GM19023 (cell line): Measurements from ENCODE around the gene RALBP1.

ENCODE experiments used
- ATAC-seq: cut with Tn5 transposase; IDR thresholded peaks from one replicate; pipeline ENCODE4 v1.9.1; 2021; ENCODE audit warnings: mild to moderate bottlenecking, moderate library complexity; ENCODE audit not compliant: unreplicated experiment

The RALBP1 gene

DNA sequence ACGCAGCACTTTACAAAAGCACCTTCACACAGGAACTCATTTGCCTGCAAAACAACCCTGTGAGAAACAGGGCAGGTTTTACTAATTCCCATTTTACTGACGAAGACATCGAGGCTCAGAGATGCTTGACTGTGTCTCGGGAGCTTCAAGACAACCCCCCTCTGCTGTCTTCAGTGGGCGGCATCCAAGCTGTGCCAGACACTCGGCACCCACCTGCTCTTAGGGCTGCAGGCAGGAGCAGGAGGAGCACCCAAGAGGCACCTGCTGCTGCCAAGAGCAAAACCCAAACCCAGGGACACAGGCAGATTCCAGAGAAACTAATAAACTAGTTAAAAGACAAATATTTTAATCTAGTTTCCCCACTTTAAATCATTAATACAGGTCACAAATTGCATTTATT lies 71.2 kb downstream of the RALBP1 start:
- no peak for ATAC-seq

DNA sequence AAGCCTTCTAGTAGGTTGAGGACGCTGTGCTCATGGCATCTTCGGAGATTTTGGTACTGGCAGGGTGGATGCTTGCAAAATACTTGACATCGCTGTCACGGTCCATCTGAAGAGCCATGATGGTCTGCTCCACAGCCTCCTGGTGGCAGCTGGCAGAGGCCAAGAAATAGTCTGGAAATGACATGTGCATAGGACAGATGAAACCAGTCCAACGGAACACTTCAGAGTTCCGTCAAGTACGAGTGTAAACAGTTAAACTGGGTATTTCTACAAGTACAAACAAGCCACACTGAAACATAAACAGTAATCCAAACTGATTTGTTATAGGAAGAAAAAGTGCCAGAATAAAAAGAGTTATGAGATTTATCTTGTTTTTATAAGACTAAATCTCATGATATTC lies 72.5 kb downstream of the RALBP1 start:
- no peak for ATAC-seq

DNA sequence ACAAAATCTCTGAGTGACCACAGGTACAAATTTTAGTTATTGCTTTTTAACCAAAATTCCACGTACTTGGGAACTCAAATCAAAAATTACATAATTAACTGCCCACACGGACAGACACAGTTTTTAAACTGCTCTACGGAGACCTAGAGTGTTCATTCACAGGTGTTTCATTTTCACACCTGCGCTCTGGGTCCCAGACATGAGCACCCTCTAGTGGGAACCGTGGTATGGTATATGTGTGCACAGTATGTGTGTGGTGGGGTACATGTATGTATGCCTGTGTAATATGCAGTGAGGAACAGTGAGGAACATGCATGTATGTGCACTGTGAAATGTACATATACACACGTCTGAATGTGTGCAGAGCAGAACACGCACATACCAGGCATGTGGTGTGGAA lies 74.1 kb downstream of the RALBP1 start:
- ATAC-seq: no peak

DNA sequence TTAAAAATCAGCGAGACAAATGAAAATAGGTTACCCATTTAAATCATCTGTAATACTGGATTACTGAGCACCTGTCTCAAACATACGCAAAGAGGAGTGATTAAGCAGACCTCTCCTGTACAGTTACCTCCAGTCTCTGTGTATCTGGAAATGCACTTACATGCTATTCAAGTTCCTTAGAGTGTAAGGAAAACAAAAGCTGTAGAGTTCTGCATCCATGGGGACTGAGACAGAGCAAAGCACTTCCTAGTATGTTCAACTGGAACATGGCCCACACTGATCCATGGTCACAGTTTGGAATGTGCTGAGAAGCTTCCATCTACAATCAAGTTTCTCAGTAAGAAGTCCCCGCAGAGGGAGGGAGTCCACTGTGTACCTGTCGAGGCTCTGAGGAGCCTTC lies 75.1 kb downstream of the RALBP1 start:
- no peak for ATAC-seq

DNA sequence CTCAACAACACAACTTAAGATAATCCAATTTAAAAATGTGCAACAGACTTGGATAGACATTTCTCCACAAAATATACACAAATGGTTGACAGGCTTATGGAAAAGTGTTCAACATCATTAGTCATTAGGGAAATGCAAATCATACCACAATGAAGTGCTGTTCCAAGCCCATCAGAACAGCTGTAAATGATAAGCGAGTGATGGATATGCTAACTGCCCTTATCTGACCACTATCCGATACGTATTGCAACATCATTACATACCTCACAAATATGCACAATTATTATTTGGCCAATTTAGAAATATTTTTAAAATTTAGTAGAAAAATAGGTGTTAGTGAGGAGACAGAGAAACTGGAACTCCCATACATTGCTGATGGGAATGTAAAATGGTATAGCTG lies 76.9 kb downstream of the RALBP1 start:
- no peak for ATAC-seq

DNA sequence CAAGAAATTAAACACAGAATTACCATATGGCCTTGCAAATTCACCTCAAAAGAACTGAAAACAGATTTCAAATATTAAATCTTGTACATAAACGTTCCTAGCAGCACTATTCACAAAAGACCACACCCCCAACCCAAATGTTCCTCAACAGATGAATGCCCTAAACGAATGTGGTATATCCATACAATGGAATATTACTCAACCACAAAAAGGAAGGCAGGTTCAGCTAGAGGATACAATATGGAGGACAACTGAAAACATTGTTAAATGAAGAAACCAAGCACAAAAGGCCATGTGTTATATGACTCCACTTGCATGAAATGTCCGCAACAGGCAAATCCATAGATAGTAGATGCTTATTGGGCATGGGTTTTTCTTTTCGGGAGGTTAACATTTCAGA lies 77.3 kb downstream of the RALBP1 start:
- no peak for ATAC-seq

DNA sequence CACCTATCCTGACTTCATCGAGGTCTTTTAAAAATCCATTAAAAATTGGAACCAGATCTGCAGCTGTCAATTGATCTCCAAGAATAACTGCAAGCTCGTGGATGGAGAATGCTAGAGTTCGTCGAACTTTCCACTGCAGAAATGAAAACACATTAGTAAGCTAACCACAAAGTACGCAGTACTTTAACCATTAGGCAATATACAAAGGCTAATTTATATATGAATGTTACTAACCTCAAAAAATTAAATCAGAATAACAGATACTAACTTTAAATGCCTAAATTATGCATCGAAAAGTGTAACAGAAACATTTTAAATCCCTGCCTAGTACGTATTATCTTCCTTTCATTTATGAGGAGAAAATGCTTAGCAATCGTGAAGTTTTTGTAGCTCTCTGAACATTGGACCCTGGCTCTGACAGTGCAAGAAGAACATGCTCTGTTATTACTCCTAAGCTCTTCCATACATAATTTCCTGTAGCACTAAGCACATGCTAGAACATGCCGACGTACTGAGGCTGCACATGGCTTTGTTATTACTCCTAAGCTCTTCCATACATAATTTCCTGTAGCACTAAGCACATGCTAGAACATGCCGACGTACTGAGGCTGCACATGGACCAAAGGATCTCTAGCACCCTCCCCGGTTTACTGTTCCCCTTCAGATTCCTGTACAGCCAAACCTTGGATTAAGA lies 82.1 kb downstream of the RALBP1 start:
- no peak for ATAC-seq

DNA sequence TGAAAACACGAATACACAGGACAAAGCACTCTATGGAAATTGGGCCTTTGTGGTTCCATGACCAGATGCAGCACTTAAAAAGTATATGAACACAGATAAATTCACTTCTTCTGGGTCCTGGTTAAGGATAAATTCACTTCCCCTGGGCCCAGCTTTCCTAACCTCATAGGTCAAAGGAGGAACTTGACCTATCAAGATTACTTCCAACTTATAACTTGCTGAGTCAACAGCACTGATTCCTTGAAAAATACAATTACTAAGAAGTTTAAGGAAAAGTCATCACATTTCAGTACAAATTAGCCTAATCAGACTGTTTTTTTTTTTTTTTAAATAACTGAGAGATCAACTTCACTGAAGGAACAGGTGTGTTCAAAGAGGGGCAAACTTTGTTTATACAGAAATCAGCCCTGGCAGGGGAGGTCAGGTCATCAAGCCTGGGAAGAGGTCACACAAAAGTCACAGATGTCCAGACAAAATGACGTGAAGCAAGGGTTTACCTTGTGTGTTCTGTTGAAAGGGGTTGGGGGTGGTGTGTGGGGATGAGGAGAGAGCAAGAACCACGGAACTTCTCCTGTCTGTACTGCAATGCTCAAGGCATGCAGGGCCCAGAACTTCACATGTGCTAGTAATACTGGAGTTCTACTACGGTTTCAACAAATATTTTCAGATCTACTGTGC lies 83.2 kb downstream of the RALBP1 start:
- no peak for ATAC-seq

DNA sequence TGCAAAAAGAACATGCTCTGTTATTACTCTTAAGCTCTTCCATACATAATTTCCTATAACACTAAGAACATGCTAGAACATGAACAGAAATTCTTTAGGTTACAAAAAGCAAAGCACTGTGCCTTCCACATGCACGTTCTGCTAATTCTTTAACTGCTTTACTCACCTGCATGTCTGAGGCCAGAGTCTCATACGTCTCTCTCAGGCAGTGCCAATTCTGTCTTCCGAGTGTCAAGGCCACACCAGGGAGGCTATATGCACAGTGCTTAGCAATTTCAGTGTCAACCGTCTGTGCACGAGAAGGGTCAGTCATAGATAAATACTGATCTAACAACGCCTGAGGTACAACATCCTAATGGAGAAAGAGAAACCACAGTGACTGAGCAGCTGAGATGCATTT lies 83.9 kb downstream of the RALBP1 start:
- no peak for ATAC-seq

DNA sequence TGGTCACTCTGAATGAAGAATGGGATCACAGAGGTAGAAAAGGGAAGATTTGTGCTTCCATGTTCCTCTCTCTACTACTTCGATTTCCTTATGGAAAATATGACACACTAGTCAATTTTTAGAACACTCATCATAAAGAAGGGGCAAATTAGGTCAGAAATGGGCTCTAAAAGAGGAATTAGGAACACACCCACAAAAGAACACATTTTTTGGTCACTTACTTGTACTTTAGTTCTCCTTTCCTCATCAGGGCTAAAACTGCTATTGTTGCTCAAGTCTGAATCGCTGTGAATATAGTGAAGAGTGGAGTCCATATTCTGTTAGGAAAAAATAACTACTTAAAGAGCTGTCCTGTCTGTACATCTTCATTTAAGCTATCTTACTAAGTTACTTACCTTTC lies 86.4 kb downstream of the RALBP1 start:
- no peak for ATAC-seq

DNA sequence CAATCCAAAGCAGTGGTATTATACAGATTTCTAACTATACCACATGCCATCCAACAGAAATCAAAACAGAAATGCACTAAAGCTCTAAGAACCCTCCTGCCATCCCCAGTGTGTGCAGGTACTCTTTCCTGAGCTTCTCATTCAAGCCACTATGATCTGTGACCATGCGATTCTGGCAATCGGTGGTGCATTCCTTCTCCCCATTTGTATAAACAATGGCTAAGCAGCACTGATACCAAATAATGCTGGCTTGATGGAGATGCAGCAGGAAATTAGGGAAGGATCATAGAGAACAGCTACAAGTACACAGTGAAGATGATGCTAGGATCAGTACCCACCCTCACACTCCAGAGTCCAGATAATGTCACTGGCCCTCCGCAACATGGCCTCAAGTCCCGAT lies 87.3 kb downstream of the RALBP1 start:
- no peak for ATAC-seq

DNA sequence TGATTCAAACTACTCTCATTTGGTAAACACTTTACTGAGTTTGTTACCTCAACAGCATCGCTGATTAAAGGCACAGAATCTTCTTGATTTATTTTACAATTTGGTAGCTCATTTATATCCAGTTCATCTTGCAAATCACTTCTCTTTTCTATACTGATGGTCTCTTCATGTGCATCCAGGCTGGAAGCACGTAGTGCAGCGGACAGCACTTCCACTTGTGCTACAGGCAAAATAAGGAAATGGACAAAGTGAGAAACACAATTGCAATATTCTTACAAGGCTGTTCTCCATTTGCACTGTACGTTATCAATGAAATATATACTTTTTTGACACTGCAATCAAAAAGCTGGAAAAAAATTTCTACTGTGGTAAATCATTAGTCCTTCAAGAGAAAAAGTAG lies 88.0 kb downstream of the RALBP1 start:
- ATAC-seq: no peak

DNA sequence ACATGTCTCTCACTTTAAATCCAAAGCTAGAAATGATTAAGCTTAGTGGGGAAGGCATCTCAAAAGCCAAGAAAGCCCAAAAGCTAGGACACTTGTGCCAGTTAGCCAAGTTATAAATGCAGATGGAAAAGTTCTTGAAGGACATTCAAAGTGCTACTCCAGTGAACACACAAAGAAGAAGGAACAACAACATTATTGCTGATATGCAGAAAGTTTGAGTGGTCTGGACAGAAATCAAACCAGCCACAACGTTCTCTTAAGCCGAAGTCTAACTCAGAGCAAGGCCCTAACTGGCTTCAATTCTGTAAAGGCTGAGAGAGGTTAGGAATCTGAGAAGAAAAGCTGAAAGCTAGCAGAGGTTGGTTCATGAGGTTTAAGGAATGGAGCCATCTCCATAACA lies 90.1 kb downstream of the RALBP1 start:
- no peak for ATAC-seq

DNA sequence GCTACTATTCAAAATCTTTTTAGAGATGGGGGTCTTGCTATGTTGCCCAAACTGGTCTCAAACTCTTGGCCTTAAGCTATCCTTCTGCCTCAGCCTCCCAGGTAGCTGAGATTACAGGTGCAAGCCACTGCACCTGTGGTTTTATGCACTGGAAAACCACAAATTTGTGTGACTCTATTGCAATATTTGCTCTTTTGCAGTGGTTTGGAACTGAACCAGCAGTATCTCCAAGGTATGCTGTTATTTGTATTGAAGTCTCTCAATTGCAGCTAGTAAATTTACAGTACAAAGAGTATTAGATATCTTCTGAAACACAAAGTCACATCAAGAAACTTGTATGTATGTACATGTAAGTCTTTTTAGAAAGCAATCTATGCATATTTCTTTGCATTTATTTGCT lies 92.9 kb downstream of the RALBP1 start:
- ATAC-seq: no peak

DNA sequence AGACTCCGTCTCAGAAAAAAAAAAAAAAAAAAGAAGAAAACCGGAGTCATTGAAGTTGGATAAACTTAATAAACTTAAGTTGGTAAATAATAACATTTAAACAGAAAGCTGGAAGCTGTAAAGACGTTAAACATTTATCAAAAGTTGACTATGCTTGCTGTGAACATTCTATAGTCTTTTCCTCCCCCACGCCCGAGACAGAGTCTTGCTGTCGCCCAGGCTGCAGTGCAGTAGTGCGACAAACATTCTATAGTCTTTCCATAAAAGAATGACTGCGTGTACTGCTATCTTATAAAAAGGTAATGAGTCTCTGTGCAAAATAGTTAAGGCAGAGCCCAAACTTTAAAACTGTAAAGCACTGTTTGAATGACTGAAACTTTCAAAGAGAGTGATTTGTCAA lies 93.9 kb downstream of the RALBP1 start:
- ATAC-seq: no peak

DNA sequence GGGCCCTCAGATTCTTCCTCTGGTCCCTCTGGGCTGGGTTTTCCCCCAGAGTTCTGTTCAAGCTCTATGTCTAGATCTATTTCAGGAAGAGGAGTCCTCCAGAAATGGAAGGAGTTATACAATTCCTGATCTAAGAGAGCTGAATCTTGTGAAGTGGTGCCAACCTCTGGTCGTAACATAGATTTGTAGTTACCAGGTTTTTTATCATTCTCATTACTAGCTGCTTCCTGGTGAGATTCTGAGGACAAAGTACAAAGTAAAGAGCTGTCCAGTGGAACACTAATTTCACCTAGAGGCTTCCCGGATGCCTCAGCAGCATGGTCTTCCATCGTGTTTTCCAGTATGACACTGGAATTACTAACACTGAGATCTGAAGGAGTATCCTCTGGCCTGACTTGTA lies 94.9 kb downstream of the RALBP1 start:
- ATAC-seq: no peak

DNA sequence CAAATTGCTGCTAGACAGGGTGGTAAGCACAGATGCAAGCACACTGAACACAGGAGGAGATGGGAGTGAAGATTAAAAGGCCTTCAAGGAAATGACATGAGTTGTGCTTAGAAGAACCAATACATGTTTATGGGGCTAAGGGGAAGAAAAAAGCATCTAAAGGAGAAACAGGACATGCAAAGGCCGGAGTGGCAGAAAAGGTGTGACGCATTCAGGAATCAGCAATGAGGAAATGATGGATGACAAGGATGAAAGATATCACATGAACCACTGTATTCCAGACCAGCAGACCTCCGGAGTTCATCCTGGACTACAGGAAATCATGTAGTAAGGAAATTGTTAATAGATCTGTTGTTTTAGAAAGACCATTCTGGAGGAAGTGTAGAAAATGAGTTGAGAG lies 96.2 kb downstream of the RALBP1 start:
- ATAC-seq: no peak

DNA sequence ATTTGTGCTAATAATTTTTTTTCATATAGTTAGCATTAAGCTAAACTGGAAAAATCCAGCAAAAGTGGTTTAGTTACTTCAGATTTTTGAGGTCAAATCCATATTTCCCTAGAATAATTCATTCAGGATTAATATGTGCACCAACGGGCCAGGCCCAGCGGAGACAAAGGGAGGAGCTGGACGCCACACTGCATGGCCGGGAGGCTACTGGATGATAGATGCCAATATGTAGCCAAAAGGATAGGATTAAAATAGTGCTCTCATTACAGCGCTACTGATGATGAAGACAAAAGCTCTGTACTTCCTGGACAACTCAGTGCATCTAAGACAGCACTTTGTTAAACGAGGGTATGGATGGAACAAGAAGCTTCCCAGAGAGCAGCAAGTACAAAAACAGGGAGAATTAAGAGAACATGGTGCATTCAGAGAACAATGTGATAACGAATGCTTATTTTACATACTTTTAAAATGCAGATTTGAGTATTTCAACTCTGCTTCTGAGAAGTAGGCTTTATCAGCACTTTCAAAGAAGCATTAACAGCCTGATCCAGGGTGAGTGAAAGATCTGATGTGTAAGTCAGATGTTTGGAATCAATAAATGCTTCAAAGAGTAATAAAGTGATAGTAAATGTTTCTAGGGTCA lies 99.3 kb downstream of the RALBP1 start:
- ATAC-seq: no peak

DNA sequence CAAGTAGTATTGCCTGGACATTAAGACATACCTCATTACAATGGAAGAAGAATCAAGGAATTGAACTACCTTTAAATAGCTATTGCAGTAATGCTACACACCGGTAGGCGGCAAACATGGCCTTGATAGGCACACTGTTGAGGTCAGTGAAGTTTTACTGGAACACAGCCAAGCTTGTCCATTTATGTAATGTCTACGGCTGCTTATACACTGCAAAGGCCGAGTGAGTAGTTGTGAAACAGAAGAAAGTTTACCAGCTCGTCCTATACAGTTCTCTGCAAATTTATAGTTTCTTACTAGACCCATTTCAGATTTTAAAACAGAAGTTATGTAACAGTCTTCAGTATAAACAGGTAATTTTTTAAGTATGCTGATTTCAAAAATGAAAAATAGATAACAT lies 100.2 kb downstream of the RALBP1 start:
- no peak for ATAC-seq

DNA sequence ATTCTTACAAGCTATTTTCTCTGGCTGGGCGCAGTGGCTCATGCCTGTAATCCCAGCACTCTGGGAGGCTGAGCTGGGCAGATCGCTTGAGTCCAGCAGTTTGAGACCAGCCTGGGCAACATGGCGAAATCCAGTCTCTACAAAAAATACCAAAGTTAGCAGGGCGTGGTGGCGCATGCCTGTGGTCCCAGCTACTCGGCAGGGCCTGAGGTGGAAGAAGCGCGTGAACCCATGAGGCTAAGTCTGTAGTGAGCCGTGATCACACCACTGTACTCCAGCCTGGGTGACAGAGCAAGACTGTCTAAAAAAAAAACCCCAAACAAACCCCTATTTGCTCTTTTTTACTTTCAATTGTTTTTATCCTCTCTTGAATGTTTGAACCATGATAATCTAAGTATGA lies 102.0 kb downstream of the RALBP1 start:
- no peak for ATAC-seq

DNA sequence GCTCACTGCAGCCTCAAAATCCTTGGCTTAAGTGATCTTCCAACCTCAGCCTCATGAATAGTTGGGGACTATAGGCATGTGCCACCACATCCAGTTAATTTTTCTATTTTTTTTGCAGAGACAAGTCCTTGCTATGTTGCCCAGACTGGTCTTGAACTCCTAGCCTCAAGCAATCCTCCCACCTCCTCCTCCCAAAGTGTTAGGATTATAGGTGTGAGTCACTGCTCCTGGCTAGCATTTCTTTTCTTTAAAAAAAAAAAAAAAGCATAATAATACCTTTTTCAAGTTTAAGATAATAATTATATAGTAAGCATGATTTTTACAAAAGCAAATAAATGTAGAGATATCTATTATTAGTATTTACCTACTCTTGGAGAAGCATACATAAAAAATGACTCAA lies 103.0 kb downstream of the RALBP1 start:
- no peak for ATAC-seq

DNA sequence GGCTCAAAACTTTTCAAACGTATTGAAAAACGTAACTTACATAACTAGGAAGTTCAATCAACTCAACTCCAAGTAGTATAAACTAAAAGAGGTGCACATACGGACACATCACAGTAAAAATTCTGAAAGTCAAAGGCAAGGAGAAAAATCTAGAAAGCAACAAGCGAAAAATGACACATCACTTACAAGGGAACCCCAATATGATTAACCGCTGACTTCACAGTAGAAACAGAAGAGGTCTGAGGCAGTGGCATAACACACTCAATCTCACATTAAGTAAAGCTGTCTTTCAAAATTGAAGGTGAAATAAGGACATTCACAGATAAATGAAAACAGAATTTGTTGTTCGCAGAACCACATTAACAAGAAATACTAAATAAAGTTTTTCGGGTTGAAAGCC lies 106.4 kb downstream of the RALBP1 start:
- no peak for ATAC-seq

DNA sequence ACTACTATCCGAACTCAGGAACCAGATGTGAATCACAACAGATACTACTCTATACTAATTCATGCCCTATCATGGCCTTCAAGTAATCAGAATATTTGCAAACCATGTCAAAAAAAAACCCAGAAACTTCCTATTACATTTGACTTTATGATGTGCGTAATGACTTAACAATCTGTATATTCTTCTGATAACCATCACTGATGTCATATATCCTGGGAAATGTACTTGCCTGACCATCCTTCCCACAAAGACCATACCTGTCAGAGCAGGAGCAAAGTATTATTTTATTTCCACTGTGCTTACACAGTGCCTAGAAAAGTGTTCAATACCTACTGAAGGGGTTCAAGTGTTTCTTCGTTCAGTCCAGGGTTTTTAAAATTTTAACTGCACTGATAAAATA lies 111.5 kb downstream of the RALBP1 start:
- no peak for ATAC-seq
